ENCODE data around the gene SHISA9.

SHISA9 gene

GRCh38 chr16:13110124-13110796, 208.9 kb downstream of the SHISA9 start:
- peaks cover 20% of the 10 kb centered on the region for H3K4me1 ChIP-seq (ENCODE audit: control insufficient read depth, insufficient read depth, low read length)
- peak overlapping the region; percentile 11; the same call in 1 of the 2 replicates for H3K9ac ChIP-seq (ENCODE audit: low read depth, low read length)
- no peak overlapping the region for H3K4me3 ChIP-seq (ENCODE audit: low read depth, low read length)
- H3K27me3 ChIP-seq (ENCODE audit: control insufficient read depth, insufficient read depth, low read length) = no peaks in the 10 kb centered on the region
- H3K36me3 ChIP-seq (ENCODE audit: control insufficient read depth, insufficient read depth, low read length) = no peaks in the 10 kb centered on the region
- H3K27ac ChIP-seq (ENCODE audit: low read depth, low read length) = peak overlapping the region; percentile 82
- peaks cover 7% of the 10 kb centered on the region; the same call in 1 of the 2 replicates for H3K9me3 ChIP-seq (ENCODE audit: control insufficient read depth, insufficient read depth, low read length)

- no peak overlapping the region for H3K9ac ChIP-seq (ENCODE audit: low read depth, low read length)
- peaks cover 7% of the 10 kb centered on the region; the same call in 1 of the 2 replicates for H3K9me3 ChIP-seq (ENCODE audit: control insufficient read depth, insufficient read depth, low read length)
- no peak overlapping the region for H3K4me3 ChIP-seq (ENCODE audit: low read depth, low read length)
- peaks cover 20% of the 10 kb centered on the region for H3K4me1 ChIP-seq (ENCODE audit: control insufficient read depth, insufficient read depth, low read length)
- H3K36me3 ChIP-seq (ENCODE audit: control insufficient read depth, insufficient read depth, low read length) = no peaks in the 10 kb centered on the region
- H3K27me3 ChIP-seq (ENCODE audit: control insufficient read depth, insufficient read depth, low read length) = no peaks in the 10 kb centered on the region
- no peak overlapping the region for H3K27ac ChIP-seq (ENCODE audit: low read depth, low read length)
These were observed 210.3 kb downstream of the SHISA9 start for GRCh38 chr16:13111747-13112146.

GRCh38 chr16:13113741-13114140, 212.3 kb downstream of the SHISA9 start:
- Histone ChIP-seq H3K4me3 (ENCODE audit: low read depth, low read length) (no peak overlapping the region), H3K36me3 (ENCODE audit: control insufficient read depth, insufficient read depth, low read length) (no peaks in the 10 kb centered on the region), H3K4me1 (ENCODE audit: control insufficient read depth, insufficient read depth, low read length) (peaks cover 24% of the 10 kb centered on the region), H3K9ac (ENCODE audit: low read depth, low read length) (no peak overlapping the region), H3K27me3 (ENCODE audit: control insufficient read depth, insufficient read depth, low read length) (no peaks in the 10 kb centered on the region), H3K27ac (ENCODE audit: low read depth, low read length) (no peak overlapping the region), H3K9me3 (ENCODE audit: control insufficient read depth, insufficient read depth, low read length) (peaks cover 7% of the 10 kb centered on the region; the same call in 1 of the 2 replicates)

- H3K27me3 ChIP-seq (ENCODE audit: control insufficient read depth, insufficient read depth, low read length) = no peaks in the 10 kb centered on the region
- H3K4me1 ChIP-seq (ENCODE audit: control insufficient read depth, insufficient read depth, low read length) = peaks cover 22% of the 10 kb centered on the region
- H3K9me3 ChIP-seq (ENCODE audit: control insufficient read depth, insufficient read depth, low read length) = peaks cover 7% of the 10 kb centered on the region; the same call in 1 of the 2 replicates
- H3K4me3 ChIP-seq (ENCODE audit: low read depth, low read length) = no peak overlapping the region
- H3K27ac ChIP-seq (ENCODE audit: low read depth, low read length) = no peak overlapping the region
- H3K9ac ChIP-seq (ENCODE audit: low read depth, low read length) = no peak overlapping the region
- H3K36me3 ChIP-seq (ENCODE audit: control insufficient read depth, insufficient read depth, low read length) = no peaks in the 10 kb centered on the region
These were observed 216.7 kb downstream of the SHISA9 start for GRCh38 chr16:13118091-13118490.

GRCh38 chr16:13120091-13120490, 218.7 kb downstream of the SHISA9 start:
- no peaks in the 10 kb centered on the region for H3K27me3 ChIP-seq (ENCODE audit: control insufficient read depth, insufficient read depth, low read length)
- no peak overlapping the region for H3K9ac ChIP-seq (ENCODE audit: low read depth, low read length)
- H3K27ac ChIP-seq (ENCODE audit: low read depth, low read length) = peak overlapping the region; percentile 34
- H3K9me3 ChIP-seq (ENCODE audit: control insufficient read depth, insufficient read depth, low read length) = no peaks in the 10 kb centered on the region
- H3K4me3 ChIP-seq (ENCODE audit: low read depth, low read length) = no peak overlapping the region
- no peaks in the 10 kb centered on the region for H3K36me3 ChIP-seq (ENCODE audit: control insufficient read depth, insufficient read depth, low read length)
- H3K4me1 ChIP-seq (ENCODE audit: control insufficient read depth, insufficient read depth, low read length) = peaks cover 22% of the 10 kb centered on the region

- H3K4me1 ChIP-seq (ENCODE audit: control insufficient read depth, insufficient read depth, low read length) = peaks cover 22% of the 10 kb centered on the region
These were observed 219.2 kb downstream of the SHISA9 start for GRCh38 chr16:13120557-13120956.

GRCh38 chr16:13123991-13124390, 222.6 kb downstream of the SHISA9 start:
- H3K27ac ChIP-seq (ENCODE audit: low read depth, low read length) = no peak overlapping the region
- peaks cover 21% of the 10 kb centered on the region for H3K4me1 ChIP-seq (ENCODE audit: control insufficient read depth, insufficient read depth, low read length)
- H3K27me3 ChIP-seq (ENCODE audit: control insufficient read depth, insufficient read depth, low read length) = no peaks in the 10 kb centered on the region
- H3K9ac ChIP-seq (ENCODE audit: low read depth, low read length) = no peak overlapping the region
- no peaks in the 10 kb centered on the region for H3K36me3 ChIP-seq (ENCODE audit: control insufficient read depth, insufficient read depth, low read length)
- no peak overlapping the region for H3K4me3 ChIP-seq (ENCODE audit: low read depth, low read length)
- H3K9me3 ChIP-seq (ENCODE audit: control insufficient read depth, insufficient read depth, low read length) = peaks cover 7% of the 10 kb centered on the region

More at GRCh38 chr16:13120557-13120956, 219.2 kb downstream of the SHISA9 start:
- no peaks in the 10 kb centered on the region for H3K27me3 ChIP-seq (ENCODE audit: control insufficient read depth, insufficient read depth, low read length)
- no peak overlapping the region for H3K9ac ChIP-seq (ENCODE audit: low read depth, low read length)
- H3K27ac ChIP-seq (ENCODE audit: low read depth, low read length) = peak overlapping the region; percentile 34
- H3K36me3 ChIP-seq (ENCODE audit: control insufficient read depth, insufficient read depth, low read length) = no peaks in the 10 kb centered on the region
- H3K4me3 ChIP-seq (ENCODE audit: low read depth, low read length) = no peak overlapping the region
- H3K9me3 ChIP-seq (ENCODE audit: control insufficient read depth, insufficient read depth, low read length) = peaks cover 4% of the 10 kb centered on the region

GRCh38 chr16:13127144-13127543, 225.7 kb downstream of the SHISA9 start:
- Histone ChIP-seq H3K4me3 (ENCODE audit: low read depth, low read length) (no peak overlapping the region), H3K9me3 (ENCODE audit: control insufficient read depth, insufficient read depth, low read length) (peaks cover 7% of the 10 kb centered on the region), H3K27me3 (ENCODE audit: control insufficient read depth, insufficient read depth, low read length) (no peaks in the 10 kb centered on the region), H3K9ac (ENCODE audit: low read depth, low read length) (no peak overlapping the region), H3K4me1 (ENCODE audit: control insufficient read depth, insufficient read depth, low read length) (peaks cover 5% of the 10 kb centered on the region; the same call in 1 of the 2 replicates), H3K36me3 (ENCODE audit: control insufficient read depth, insufficient read depth, low read length) (no peaks in the 10 kb centered on the region), H3K27ac (ENCODE audit: low read depth, low read length) (no peak overlapping the region)

- no peaks in the 10 kb centered on the region for H3K36me3 ChIP-seq (ENCODE audit: control insufficient read depth, insufficient read depth, low read length)
- H3K9me3 ChIP-seq (ENCODE audit: control insufficient read depth, insufficient read depth, low read length) = peaks cover 2% of the 10 kb centered on the region; the same call in 1 of the 2 replicates
- no peak overlapping the region for H3K27ac ChIP-seq (ENCODE audit: low read depth, low read length)
- no peak overlapping the region for H3K4me3 ChIP-seq (ENCODE audit: low read depth, low read length)
- 0 out of 2 replicates have a peak, but pooled peaks cover 4% of the 10 kb centered on the region for H3K4me1 ChIP-seq (ENCODE audit: control insufficient read depth, insufficient read depth, low read length)
- H3K9ac ChIP-seq (ENCODE audit: low read depth, low read length) = no peak overlapping the region
- H3K27me3 ChIP-seq (ENCODE audit: control insufficient read depth, insufficient read depth, low read length) = no peaks in the 10 kb centered on the region
These were observed 229.2 kb downstream of the SHISA9 start for GRCh38 chr16:13130586-13130985.

- no peaks in the 10 kb centered on the region for H3K9me3 ChIP-seq (ENCODE audit: control insufficient read depth, insufficient read depth, low read length)
- H3K4me3 ChIP-seq (ENCODE audit: low read depth, low read length) = no peak overlapping the region
- H3K9ac ChIP-seq (ENCODE audit: low read depth, low read length) = no peak overlapping the region
- no peaks in the 10 kb centered on the region for H3K36me3 ChIP-seq (ENCODE audit: control insufficient read depth, insufficient read depth, low read length)
- no peaks in the 10 kb centered on the region for H3K27me3 ChIP-seq (ENCODE audit: control insufficient read depth, insufficient read depth, low read length)
- H3K27ac ChIP-seq (ENCODE audit: low read depth, low read length) = no peak overlapping the region
- H3K4me1 ChIP-seq (ENCODE audit: control insufficient read depth, insufficient read depth, low read length) = no peaks in the 10 kb centered on the region
These were observed 233.4 kb downstream of the SHISA9 start for GRCh38 chr16:13134836-13135235.

GRCh38 chr16:13136901-13137300, 235.5 kb downstream of the SHISA9 start:
- Histone ChIP-seq H3K4me1 (ENCODE audit: control insufficient read depth, insufficient read depth, low read length) (no peaks in the 10 kb centered on the region), H3K9me3 (ENCODE audit: control insufficient read depth, insufficient read depth, low read length) (no peaks in the 10 kb centered on the region), H3K27ac (ENCODE audit: low read depth, low read length) (no peak overlapping the region), H3K4me3 (ENCODE audit: low read depth, low read length) (no peak overlapping the region), H3K27me3 (ENCODE audit: control insufficient read depth, insufficient read depth, low read length) (no peaks in the 10 kb centered on the region), H3K9ac (ENCODE audit: low read depth, low read length) (no peak overlapping the region), H3K36me3 (ENCODE audit: control insufficient read depth, insufficient read depth, low read length) (no peaks in the 10 kb centered on the region)

Measured in HUES48 (cell line).